ENCODE data around the gene OOSP2.
A peak's percentile ranks its signal among the peaks of the same experiment; 100 is the strongest.
"Not testable (repeated sequence)": the region's sequence is repeated elsewhere in the genome, so short reads cannot be mapped to it uniquely, and the experiment has no call there.

OOSP2 gene

DNA sequence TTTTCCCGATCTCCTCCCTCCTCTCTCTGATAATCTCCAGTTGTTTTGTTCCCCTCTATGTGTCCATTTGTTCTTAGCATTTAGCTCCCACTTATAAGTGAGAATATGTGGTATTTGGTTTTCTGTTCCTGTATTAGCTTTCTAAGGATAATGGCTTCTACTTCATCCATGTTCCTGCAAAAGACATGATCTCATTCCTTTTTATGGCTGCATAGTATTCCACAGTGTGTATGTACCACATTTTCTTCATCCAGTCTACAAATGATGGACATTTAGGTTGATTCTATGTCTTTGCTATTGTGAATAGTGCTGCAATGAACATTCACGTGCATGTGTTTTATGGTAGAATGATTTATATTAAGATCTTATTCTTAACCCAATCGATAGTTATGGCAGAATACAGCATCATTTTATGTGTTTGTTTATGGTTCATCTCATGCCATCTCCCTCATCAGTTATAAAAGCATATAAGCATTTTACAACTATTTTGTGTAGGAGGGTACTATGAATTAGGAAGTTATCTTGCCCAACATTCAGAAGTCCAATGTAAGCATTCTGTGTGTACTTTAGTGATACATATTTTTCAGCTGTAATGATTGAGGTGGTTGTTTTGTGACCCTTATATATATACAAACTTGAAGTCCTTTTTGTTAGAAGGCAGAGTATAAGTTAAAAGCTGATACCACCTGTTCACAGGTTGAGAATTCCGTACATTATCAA, 19.5 kb downstream of the OOSP2 start:
- TF ChIP-seq GATA1 (IDR thresholded peaks at IDR 0.05; ENCODE audit: low read depth, low read length): no peak
- TF ChIP-seq POLR2A (IDR thresholded peaks at IDR 0.05; ENCODE audit: low read length): no peak

DNA sequence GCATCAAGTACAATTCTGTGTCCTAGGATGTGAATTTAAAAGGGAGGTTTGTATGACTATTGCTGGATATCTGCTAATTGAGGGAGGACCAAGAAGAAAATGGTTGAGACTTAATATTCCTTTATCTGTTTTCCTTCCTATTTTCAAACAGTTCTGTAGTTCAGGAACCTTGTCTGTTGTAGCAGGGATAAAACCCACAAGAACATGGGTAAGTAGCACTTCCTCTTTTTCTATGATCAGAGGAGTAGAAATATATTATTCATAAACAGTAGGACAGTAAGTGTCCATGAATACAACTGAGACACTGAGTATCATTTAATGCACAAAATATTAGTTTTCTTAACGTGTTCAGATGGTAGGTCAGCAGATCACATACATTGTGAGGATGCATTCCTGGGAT, 23.9 kb downstream of the OOSP2 start:
- DNase-seq: no peak
- TF ChIP-seq POLR2A (IDR thresholded peaks at IDR 0.05; ENCODE audit: low read length) (no peak), GATA1 (IDR thresholded peaks at IDR 0.05; ENCODE audit: low read depth, low read length) (no peak)

More for the DNA sequence above, 19.5 kb downstream of the OOSP2 start:
- no peak for DNase-seq

DNA sequence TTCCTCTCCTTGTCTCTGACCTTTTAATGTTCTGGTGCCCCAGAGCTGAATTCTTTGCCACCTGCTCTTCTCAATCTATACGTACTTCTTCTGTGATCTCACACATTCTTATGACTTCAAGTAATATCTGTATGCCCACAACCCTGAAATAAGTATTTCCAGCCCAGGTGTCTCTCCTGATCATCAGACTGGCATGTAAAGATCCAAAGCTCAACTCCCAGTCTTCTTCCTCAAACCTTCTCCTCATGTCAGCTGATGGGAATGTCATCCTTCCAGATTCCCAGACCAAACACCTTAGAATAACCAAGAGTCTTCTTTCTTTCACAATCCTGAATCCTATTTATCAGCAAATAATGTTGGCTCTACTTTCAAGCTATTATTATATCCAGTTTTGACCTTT, 25.6 kb downstream of the OOSP2 start:
- no peak for TF ChIP-seq GATA1 (IDR thresholded peaks at IDR 0.05; ENCODE audit: low read depth, low read length)
- TF ChIP-seq POLR2A (IDR thresholded peaks at IDR 0.05; ENCODE audit: low read length): no peak
- no peak for DNase-seq

DNA sequence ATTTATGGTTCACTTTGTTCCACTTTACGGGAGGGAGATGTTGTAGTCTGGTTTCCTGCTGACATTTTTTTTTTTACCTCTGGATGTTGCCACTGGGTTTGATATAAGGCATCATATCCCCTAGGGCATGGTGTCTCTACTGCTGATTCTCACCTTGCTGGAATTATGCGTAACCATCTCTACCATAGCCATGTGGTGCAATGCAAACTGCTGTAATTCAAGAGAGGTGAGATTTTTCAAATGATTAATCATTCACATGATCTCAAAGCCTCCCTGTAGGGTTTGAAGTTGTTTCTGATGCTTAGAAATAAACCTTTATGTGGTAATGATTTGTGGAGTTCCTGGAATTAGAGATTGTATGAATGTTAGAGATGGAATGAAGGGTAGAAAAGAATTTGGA, 29.2 kb downstream of the OOSP2 start:
- TF ChIP-seq GATA1 (IDR thresholded peaks at IDR 0.05; ENCODE audit: low read depth, low read length) (no peak), POLR2A (IDR thresholded peaks at IDR 0.05; ENCODE audit: low read length) (no peak)

DNA sequence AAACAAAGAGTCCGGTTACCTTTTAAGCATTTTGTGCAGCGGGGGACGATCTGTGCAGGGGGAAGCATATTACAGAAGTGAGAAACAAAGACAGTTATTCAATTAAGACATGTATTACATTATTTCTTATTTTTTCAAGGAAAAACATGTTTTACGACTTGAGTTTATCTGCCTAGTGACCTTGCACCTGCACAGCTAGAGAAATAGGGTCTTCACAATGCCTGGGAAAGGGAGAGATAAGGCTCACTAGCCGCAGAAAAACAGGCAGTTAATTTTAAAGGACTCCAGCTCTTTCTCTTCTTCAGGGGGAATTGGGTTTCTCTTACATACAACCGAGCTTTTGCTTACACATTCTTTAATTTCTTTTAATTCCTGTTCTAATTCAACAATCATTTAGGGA, 31.4 kb downstream of the OOSP2 start:
- not testable (repeated sequence) for DNase-seq

More for the DNA sequence above, 29.2 kb downstream of the OOSP2 start:
- no peak for DNase-seq

DNA sequence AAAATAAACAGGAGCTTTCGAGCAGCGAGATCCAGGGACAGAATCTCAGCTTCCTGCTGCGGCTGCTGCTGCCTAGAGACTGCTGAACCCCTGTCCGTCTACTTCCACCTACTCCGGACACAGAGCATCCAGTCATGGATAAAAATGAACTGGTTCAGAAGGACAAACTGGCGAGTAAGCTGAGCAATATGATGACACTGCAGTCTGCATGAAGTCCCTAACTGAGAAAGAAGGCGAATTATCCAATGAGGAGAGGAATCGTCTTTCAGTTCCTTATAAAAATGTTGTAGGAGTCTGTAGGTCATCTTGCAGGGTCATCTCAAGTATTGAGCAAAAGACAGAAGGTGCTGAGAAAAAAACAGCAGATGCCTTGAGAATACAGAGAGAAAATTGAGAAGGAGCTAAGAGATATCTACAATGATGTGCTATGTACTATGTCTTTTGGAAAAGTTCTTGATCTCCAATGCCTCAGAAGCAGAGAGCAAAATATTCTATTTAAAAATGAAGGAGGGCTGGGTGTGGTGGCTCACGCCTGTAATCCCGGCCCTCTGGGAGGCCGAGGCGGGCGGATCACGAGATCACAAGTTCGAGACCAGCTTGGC, 37.1 kb downstream of the OOSP2 start:
- TF ChIP-seq GATA1 (IDR thresholded peaks at IDR 0.05; ENCODE audit: low read depth, low read length): no peak
- TF ChIP-seq POLR2A (IDR thresholded peaks at IDR 0.05; ENCODE audit: low read length): no peak
- DNase-seq: no peak

DNA sequence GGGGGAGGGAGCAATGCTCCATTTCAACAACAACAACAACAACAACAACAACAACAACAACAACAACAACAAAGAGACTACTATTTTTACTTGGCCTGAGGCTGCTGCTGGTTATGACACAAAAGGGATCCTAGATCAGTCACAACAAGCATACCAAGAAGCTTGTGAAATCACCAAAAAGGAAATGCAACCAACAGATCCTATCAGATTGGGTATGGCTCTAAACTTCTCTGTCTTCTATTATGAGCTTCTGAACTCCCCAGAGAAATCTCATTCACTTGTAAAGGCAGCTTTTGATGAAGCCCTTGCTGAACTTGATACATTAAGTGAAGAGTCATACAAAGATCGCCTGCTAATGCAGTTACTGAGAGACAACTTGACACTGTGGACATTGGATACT, 37.8 kb downstream of the OOSP2 start:
- no peak for DNase-seq
- TF ChIP-seq POLR2A (IDR thresholded peaks at IDR 0.05; ENCODE audit: low read length) (no peak), GATA1 (IDR thresholded peaks at IDR 0.05; ENCODE audit: low read depth, low read length) (no peak)

DNA sequence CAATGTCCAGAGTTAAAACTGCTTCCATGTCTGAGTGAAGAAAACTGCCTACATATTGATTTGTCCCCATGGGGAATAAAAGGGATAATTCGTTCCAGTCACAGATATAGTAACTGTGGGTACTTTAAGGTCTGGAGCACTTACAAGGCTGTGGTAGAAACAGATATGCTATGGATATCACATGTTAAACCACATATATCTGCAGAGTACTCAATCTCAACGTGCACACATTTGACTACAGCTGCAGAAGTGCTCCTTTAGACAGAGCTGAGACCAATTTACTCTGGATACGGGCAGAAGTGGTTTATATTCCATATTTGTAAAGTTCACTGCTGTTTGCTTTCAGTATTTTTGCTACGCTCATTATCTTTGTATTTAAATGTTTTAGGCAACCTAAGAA, 38.5 kb downstream of the OOSP2 start:
- peak; percentile 9 to 49 for DNase-seq
- TF ChIP-seq GATA1 (IDR thresholded peaks at IDR 0.05; ENCODE audit: low read depth, low read length): no peak
- no peak for TF ChIP-seq POLR2A (IDR thresholded peaks at IDR 0.05; ENCODE audit: low read length)

DNA sequence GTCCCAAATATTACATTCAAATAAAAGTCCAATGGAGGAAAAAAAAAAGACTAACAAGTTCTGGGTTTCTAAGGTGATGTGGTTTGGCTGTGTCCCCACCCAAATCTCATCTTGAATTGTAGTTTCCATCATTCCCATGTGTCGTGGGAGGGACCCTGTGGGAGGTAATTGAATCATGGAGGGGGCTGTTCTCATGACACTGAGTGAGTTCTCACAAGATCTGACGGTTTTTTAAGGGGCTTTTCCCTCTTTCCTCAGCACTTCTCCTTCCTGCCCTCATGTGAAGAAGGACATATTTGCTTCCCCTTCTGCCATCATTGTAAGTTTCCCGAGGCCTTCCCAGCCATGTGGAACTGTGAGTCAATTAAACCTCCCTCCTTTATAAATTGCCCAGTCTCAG, 40.3 kb downstream of the OOSP2 start:
- TF ChIP-seq GATA1 (IDR thresholded peaks at IDR 0.05; ENCODE audit: low read depth, low read length) (no peak), POLR2A (IDR thresholded peaks at IDR 0.05; ENCODE audit: low read length) (no peak)
- no peak for DNase-seq

DNA sequence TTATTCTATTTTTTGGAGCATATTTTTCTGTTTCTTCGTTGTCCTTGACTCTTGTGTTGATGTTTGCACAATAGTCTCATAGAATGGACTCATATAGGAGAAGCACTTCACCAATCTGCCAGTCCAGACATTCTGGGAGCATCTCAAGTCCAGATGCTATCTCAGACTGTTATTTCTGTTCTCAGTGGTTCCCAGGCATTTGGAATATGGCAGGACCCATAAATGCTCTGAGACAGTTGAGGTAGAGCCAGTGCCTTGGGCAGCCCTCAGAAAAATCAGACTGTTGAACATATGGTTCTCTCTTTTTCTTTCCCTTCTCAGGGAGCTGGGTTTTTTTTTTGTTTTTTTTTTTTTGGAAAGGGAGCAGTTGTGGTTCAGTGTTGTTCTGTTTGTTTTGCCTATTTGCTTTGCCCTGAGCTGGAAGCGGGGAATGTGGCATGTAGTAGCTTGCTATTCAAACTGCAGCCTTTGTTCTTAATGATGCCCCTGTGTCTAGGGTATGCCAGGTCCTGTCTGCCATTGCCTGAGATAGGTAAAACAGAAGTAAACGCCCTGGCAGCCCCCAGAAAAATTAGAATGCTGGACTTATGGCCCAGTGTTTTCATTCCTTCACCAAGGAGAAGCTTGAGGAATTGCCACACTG, 44.5 kb downstream of the OOSP2 start:
- TF ChIP-seq GATA1 (IDR thresholded peaks at IDR 0.05; ENCODE audit: low read depth, low read length) (no peak), POLR2A (IDR thresholded peaks at IDR 0.05; ENCODE audit: low read length) (no peak)
- no peak for DNase-seq

DNA sequence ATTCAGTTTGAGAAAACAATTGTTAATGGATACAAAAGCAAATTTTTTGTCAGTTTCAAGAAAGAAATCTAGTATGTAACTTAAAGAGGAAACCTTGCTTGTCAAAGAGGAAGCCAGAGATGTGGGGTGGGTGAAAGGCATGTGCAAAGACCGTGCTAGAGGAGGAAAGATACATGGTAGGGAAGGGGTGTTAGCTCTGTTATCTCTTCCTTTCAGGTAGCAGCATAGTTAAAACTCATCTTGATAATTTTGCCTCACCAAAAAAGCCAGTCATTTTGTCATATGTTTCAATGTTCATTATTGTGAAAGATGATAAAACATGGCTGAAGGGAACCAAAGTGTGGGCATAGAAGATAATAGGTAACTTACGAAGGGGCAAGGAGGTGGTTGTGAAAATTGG, 45.7 kb downstream of the OOSP2 start:
- DNase-seq: peak in 1 of 2 experiments; percentile 24
- TF ChIP-seq GATA1 (IDR thresholded peaks at IDR 0.05; ENCODE audit: low read depth, low read length): no peak
- TF ChIP-seq POLR2A (IDR thresholded peaks at IDR 0.05; ENCODE audit: low read length): no peak

DNA sequence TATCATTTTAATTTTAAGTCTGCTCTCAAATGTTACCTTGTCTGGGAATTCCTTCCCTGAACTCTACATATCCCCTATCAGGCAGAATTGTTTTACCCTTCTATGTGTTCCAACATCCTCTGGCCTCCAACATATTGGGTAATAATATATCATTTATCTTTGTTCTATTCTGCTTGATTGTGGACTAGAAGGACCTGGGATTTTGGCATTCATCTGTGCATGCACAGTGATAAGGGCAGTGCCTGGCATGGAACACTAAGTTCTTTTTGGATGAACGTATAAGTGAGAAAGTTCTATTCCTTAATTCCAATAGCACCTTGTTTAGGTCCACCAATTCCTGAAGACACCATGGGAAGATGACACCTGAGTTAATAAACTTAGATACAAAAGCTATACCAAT, 47.0 kb downstream of the OOSP2 start:
- no peak for DNase-seq
- TF ChIP-seq POLR2A (IDR thresholded peaks at IDR 0.05; ENCODE audit: low read length) (no peak), GATA1 (IDR thresholded peaks at IDR 0.05; ENCODE audit: low read depth, low read length) (no peak)

DNA sequence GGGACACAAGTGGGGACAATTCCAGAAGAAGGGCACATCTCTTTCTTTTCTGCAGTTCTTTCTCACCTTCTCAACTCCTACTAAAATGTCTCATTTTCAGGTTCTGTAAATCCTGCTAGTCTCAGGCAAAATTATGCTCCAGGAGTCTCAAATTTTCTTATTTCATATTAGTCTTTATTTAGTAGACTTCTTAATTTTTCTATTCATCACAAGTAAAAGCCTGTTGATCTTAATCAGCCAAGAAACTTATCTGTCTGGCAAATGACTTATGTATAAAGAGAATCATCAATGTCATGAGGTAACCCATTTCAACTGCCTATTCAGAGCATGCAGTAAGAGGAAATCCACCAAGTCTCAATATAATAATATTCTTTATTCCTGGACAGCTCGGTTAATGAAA, 48.2 kb downstream of the OOSP2 start, which contains the start of gene MS4A2:
Gene MS4A2 (plus strand): TSS at position 301 of the 400 bp plus-strand sequence. CDS start 102 bp downstream, outside the sequence.
- TF ChIP-seq POLR2A (IDR thresholded peaks at IDR 0.05; ENCODE audit: low read length) (no peak), GATA1 (IDR thresholded peaks at IDR 0.05; ENCODE audit: low read depth, low read length) (no peak)

DNA sequence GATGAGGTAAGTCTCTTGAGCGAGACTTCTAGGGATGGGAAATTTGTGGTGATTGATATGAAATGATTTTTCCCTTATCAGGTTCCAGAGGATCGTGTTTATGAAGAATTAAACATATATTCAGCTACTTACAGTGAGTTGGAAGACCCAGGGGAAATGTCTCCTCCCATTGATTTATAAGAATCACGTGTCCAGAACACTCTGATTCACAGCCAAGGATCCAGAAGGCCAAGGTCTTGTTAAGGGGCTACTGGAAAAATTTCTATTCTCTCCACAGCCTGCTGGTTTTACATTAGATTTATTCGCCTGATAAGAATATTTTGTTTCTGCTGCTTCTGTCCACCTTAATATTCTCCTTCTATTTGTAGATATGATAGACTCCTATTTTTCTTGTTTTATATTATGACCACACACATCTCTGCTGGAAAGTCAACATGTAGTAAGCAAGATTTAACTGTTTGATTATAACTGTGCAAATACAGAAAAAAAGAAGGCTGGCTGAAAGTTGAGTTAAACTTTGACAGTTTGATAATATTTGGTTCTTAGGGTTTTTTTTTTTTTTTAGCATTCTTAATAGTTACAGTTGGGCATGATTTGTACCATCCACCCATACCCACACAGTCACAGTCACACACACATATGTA, 55.4 kb downstream of the OOSP2 start:
- TF ChIP-seq POLR2A (IDR thresholded peaks at IDR 0.05; ENCODE audit: low read length): no peak
- no peak for TF ChIP-seq GATA1 (IDR thresholded peaks at IDR 0.05; ENCODE audit: low read depth, low read length)
- no peak for DNase-seq

More for the DNA sequence above, 48.2 kb downstream of the OOSP2 start, which contains the start of gene MS4A2:
- DNase-seq: no peak

Data from erythroblast (primary cell).